Pancreas (tissue), 10 donors: ENCODE data around the gene GPC6. TPM values are rescaled to one million over a fixed set of nuclear protein-coding genes. Genes with fewer than 3 reads are reported as not detected.
A peak's percentile ranks its signal among the peaks of the same experiment; 100 is the strongest.

Source experiments
- ATAC-seq, 4 donors: fragments of 200-7000 bp; cut with Tn5 transposase; one replicate each; pipeline versions ENCODE4 v1.8.0 to v1.9.1; 2020; ENCODE audit warnings: mild to moderate bottlenecking in 4 of 4, moderate library complexity in 4 of 4
- DNase-seq, 6 donors: peaks; one replicate each; pipeline ENCODE4 v3.0.0-alpha.2; 2020
- FAIRE-seq: peaks from 2 replicates; lab custom pipeline; 2012; peaks lifted over from hg19 to GRCh38; lab: Jason Lieb, UNC
- H3K27ac ChIP-seq, 4 donors: fragments of 200-600 bp; sonication (generic); 1 replicate in 3 of 4; 2 replicates in 1 of 4; pipeline versions ENCODE4 v1.5.0 to v1.8.0; 2020
- H3K27me3 ChIP-seq, 4 donors: fragments of 200-600 bp; one replicate each; pipeline ENCODE4 v1.8.0; 2021
- H3K36me3 ChIP-seq, 3 donors: fragments of 200-600 bp; sonication (generic) in 1 of 3; one replicate each; pipeline versions ENCODE4 v1.5.0 to v1.8.0; 2020 to 2021
- H3K4me1 ChIP-seq, 3 donors: fragments of 200-600 bp; one replicate each; pipeline ENCODE4 v1.8.0; 2021
- H3K4me3 ChIP-seq, 4 donors: fragments of 200-600 bp; sonication (generic) in 2 of 4; one replicate each; pipeline versions ENCODE4 v1.5.0 to v1.8.0; 2020 to 2021
- H3K9me3 ChIP-seq, 4 donors: fragments of 200-600 bp; one replicate each; pipeline ENCODE4 v1.8.0; 2021
- CTCF ChIP-seq, 4 donors: fragments of 200-600 bp; sonication (generic) in 3 of 4; IDR thresholded peaks; one replicate each; pipeline versions ENCODE4 v1.5.0 to v1.8.0; 2021; ENCODE audit warnings: antibody characterized with exemption in 4 of 4
- WGBS, 2 donors: extraction: QIAGEN DNeasy Blood & Tissue Kit; methylation state at CpG; one replicate each; pipeline ENCODE4 v1.1.7; 2013; 5-methylcytosine and 5-hydroxymethylcytosine counted together
- intact Hi-C, 3 donors: fragments of 100-400 bp; cut with DNase I; formaldehyde crosslinking; loops; one replicate each; pipeline versions ENCODE4 v1.11.1 to v1.14.2; 2022
- polyA plus RNA-seq, 2 donors: library from polyadenylated mRNA; stranded (reverse); fragments of 200-250 nt; gene quantifications; one replicate each; pipeline ENCODE4 v1.2.3, GENCODE V29; 2013
- total RNA-seq, 6 donors: library from RNA; stranded (reverse); fragmentation: NEBNext Ultra II Directional in 4 of 6; extraction: Animal tissue kit (Norgen Biotek cat#: 25700) in 4 of 6; gene quantifications; one replicate each; pipeline versions ENCODE4 v1.2.1 to v1.2.4, GENCODE V29; 2021 to 2023
- donor health status: healthy with polysubstance abuse.
- donor health status: DM: no; HTN: no; CAD: no; lungs with moderate emphysema.
- donor health status: DM: no; HTN: no; CAD: no.
- donor health status: control.
- donor health status: control.
- donor health status: Bipolar disorder and iron deficiency.
- donor health status: DM: yes; HTN: yes; CAD: no.
- donor health status: DM: no; HTN: no; CAD: no.
- donor health status: DM: no; HTN: no; CAD: no.
- donor health status: DM: yes; HTN: yes; CAD: no.

The GPC6 gene
- total and polyA plus RNA-seq, 8 donors, result 0.23 to 3.3 (median 1.2) TPM

DNA sequence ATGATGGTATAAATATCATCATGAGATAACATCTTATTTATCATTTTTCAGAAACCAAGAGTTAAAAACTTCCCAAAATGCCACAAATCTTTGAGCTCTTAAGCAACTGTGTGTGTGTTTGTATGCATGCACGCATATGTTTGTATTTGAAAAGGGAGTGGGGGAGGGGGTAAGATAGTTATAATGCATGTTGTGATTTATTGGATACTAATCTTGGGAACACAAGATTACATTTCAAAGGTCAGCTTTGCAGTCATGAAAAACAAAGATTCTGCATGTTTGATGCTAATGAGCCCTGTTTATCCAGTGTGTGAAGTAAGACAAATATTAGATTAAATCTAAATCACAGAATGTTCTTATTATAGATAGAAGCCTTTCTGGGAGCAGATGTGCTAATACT, 897.0 kb downstream of the GPC6 start:
- H3K4me3 ChIP-seq, result no peak overlapping the region
- FAIRE-seq, result no peak
- H3K9me3 ChIP-seq, result no peaks in the 10 kb centered on the region
- no peak for TF ChIP-seq CTCF (IDR thresholded peaks at IDR 0.05)
- no peaks in the 10 kb centered on the region for H3K36me3 ChIP-seq
- 27 to 37% methylated on average over 1 of the region's 1 CpG for WGBS, 2 donors
- peaks cover 5 to 33% (median 10%) of the 10 kb centered on the region in 3 donors for H3K4me1 ChIP-seq
- intact Hi-C loops, result no loop called here
- H3K27me3 ChIP-seq, result no peaks in the 10 kb centered on the region
- DNase-seq, result no peak
- no peak for ATAC-seq
- H3K27ac ChIP-seq, result no peak overlapping the region

DNA sequence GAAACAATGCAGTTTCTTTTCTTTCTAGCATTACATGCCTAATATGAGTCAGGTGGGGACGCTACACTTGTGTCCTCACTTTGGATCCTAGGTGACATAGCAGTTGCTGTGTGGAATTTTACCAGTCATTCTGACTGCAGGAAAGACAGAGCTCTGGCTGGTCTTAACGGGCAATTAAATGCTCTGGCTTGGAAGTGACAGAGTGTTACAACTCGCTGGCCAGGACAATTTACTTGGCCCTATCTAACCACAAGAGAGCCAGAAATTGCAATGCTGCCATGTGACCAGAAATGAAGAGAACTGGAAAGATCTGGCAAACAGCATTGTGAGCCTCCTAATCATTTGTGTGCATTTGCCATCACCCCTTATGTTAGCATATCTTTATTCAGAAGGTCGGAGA, 901.8 kb downstream of the GPC6 start:
- intact Hi-C loops, result no loop called here
- H3K27ac ChIP-seq, result no peak overlapping the region
- 30 to 48% methylated on average over 4 of the region's 4 CpGs for WGBS, 2 donors
- H3K9me3 ChIP-seq, result no peaks in the 10 kb centered on the region
- H3K4me3 ChIP-seq, result no peak overlapping the region
- H3K36me3 ChIP-seq, result no peaks in the 10 kb centered on the region
- no peaks in the 10 kb centered on the region for H3K27me3 ChIP-seq
- peaks cover 0 to 5% (median 0%) of the 10 kb centered on the region in 3 donors for H3K4me1 ChIP-seq
- FAIRE-seq (no peak), DNase-seq (peak in 1 of 6 donors; percentile 11), ATAC-seq (peak; percentile 24 to 79 (median 70))
- TF ChIP-seq CTCF (IDR thresholded peaks at IDR 0.05), result no peak

DNA sequence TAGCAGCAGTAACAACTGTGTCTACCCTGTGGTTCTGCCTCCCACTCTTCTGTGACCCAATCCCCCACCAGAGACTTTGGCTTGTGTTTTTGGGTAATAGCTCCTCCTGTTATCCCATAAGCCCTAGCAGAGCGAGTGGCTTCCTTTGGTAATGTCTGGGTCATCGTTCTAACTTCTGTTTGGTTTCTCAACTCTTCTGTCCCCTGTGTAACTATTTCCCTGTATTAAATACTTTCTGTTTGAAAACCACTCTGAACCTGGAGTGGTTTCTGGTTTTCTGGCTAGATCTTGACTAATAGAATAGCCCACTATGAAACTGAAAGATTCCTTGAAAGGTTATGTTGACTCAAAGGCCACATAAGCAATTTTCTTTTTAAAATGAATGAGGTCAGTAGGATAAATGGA, 902.9 kb downstream of the GPC6 start:
- peak in 1 of 4 donors; percentile 39 for ATAC-seq
- intact Hi-C loops, result no loop called here
- 89 to 93% methylated on average over 2 of the region's 2 CpGs for WGBS, 2 donors
- no peaks in the 10 kb centered on the region for H3K9me3 ChIP-seq
- no peak overlapping the region for H3K4me3 ChIP-seq
- no peaks in the 10 kb centered on the region for H3K27me3 ChIP-seq
- DNase-seq, result no peak
- H3K4me1 ChIP-seq, result peaks cover 0 to 5% (median 0%) of the 10 kb centered on the region in 3 donors
- TF ChIP-seq CTCF (IDR thresholded peaks at IDR 0.05), result no peak
- no peaks in the 10 kb centered on the region for H3K36me3 ChIP-seq
- no peak for FAIRE-seq
- no peak overlapping the region for H3K27ac ChIP-seq

DNA sequence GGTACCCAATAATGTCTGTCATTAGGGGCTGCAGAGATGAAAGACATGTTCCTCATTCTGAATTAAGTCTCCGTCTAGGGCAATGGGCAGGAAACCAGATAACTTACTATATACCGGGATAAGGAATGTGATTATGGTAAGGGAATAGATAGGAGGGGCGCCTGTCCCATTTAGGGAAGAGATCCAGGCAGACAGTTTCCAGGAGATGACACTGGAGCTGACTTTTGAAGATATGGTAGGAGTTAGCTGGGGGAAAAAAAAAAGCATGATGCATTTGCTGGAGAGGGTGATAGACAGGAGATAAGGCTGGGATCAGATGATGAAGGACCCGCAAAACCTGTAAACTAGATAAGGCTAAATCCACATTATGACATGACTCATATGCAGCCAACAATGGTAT, 912.2 kb downstream of the GPC6 start:
- H3K27me3 ChIP-seq, result no peaks in the 10 kb centered on the region
- TF ChIP-seq CTCF (IDR thresholded peaks at IDR 0.05), result no peak
- intact Hi-C loops, result no loop called here
- ATAC-seq, result no peak
- H3K27ac ChIP-seq, result no peak overlapping the region
- no peak for DNase-seq
- H3K4me1 ChIP-seq, result no peaks in the 10 kb centered on the region
- 65 to 69% methylated on average over 4 of the region's 4 CpGs for WGBS, 2 donors
- H3K4me3 ChIP-seq, result no peak overlapping the region
- no peaks in the 10 kb centered on the region for H3K36me3 ChIP-seq
- no peaks in the 10 kb centered on the region for H3K9me3 ChIP-seq
- FAIRE-seq, result no peak

GRCh38 chr13:94139393-94139995, 912.9 kb downstream of the GPC6 start:
- WGBS, 2 donors, result 84 to 100% methylated on average over 1 of the region's 1 CpG
- Histone ChIP-seq H3K4me3 (no peak overlapping the region), H3K27me3 (no peaks in the 10 kb centered on the region), H3K4me1 (no peaks in the 10 kb centered on the region), H3K36me3 (no peaks in the 10 kb centered on the region), H3K27ac (no peak overlapping the region), H3K9me3 (no peaks in the 10 kb centered on the region)
- no peak for FAIRE-seq
- intact Hi-C loops, result no loop called here
- no peak for ATAC-seq
- no peak for TF ChIP-seq CTCF (IDR thresholded peaks at IDR 0.05)
- DNase-seq, result no peak
